ENCODE data around the gene PBX3.

GRCh38 chr9:125845271-125845808 is 98.2 kb downstream of the PBX3 start:
- TF ChIP-seq CTCF (IDR thresholded peaks at IDR 0.05) (no peak), POLR2AphosphoS5 (IDR thresholded peaks at IDR 0.05; ENCODE audit: low read depth, low read length) (no peak), SIN3A (IDR thresholded peaks at IDR 0.05; ENCODE audit: borderline replicate concordance, insufficient read depth, low read depth, low read length) (no peak)
